NCI-H510A (cell line): ENCODE measurements around the gene RUNX2.
"Not testable (repeated sequence)": the region's sequence is repeated elsewhere in the genome, so short reads cannot be mapped to it uniquely, and the experiment has no call there.

Experiments used
- DNase-seq: peaks from one replicate; lab custom pipeline; 2025; lab: John Stamatoyannopoulos, UW

The RUNX2 gene

DNA sequence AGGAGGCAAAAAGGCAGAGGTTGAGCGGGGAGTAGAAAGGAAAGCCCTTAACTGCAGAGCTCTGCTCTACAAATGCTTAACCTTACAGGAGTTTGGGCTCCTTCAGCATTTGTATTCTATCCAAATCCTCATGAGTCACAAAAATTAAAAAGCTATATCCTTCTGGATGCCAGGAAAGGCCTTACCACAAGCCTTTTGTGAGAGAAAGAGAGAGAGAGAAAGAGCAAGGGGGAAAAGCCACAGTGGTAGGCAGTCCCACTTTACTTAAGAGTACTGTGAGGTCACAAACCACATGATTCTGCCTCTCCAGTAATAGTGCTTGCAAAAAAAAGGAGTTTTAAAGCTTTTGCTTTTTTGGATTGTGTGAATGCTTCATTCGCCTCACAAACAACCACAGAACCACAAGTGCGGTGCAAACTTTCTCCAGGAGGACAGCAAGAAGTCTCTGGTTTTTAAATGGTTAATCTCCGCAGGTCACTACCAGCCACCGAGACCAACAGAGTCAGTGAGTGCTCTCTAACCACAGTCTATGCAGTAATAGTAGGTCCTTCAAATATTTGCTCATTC is at the start of gene RUNX2:
RUNX2 (plus strand) TSS at position 375 of the 567 bp plus-strand sequence. CDS start 397 bp downstream, outside the sequence.
- DNase-seq, result no peak

DNA sequence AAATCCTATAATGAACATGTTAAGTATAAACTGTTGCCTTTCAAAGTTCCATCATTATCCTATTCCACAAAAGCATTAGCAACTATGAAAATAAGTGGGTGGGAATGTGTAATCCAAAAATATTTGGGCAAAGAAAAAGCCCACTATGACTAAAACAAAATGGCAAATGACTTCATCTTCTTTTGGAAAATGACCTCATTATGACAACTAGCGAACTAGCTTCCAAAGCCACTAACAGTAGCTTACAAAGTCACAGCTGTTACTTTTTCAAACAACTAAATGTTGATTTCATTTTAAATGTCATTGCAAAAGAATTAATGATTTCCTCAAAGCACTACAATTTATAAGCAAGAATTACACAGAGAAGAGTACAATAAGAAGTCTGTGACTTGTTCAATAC is 49.8 kb upstream of the RUNX2 start:
- no peak for DNase-seq

DNA sequence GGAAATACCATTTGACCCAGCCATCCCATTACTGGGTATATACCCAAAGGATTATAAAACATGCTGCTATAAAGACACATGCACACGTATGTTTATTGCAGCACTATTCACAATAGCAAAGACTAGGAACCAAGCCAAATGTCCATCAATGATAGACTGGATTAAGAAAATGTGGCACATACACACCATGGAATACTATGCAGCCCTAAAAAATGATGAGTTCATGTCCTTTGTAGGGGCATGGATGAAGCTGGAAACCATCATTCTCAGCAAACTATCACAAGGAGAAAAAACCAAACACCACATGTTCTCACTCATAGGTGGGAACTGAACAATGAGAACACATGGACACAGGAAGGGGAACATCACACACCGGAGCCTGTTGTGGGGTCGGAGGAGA is 41.4 kb upstream of the RUNX2 start:
- not testable (repeated sequence) for DNase-seq

DNA sequence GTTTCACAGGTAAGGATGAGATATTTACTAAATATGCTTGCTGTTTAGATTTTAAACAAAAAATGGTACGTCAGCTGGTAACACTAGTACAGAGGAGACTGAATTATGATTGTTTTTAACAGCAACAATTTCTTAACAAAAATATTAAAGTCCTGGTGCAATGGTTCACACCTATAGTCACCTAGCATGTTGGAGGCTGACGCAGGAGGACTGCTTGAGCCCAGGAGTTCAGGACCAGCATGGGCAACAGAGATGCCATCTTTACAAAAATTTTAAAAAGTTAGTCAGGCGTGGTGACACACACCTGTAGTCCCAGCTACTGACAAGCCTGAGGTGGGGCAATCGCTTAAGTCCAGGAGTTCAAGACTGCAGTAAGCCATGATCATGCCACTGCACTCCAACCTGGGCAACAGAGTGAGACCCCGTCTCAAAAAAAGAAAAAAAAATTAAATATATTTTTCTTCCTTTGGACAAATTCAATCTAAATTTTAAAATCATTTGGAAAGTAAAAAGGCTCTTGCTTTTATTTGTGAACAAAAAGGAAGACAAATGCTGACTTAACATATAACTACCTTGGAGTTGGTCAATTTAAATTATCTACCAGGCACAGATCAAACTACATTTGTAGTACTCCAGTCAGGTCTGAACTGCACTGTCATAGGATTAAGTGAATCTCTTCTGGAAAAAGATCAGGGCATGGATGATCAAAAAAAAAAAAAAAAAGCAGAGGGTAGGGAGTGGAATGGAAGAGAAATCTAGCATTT is 38.2 kb upstream of the RUNX2 start:
- no peak for DNase-seq

DNA sequence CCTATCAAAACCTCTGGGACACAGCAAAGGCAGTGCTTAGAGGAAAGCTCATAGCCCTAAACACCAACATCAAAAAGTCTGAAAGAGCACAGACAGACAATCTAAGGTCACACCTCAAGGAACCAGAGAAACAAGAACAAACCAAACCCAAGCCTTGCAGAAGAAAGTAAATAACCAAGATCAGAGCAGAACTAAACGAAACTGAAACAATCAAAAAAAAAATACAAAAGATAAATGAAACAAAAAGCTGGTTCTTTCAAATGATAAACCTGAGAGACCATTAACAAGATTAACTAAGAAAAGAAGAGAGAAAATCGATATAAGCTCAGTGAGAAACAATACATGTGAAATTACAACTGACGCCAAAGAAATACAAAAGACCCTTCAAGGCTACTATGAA is 34.8 kb upstream of the RUNX2 start:
- no peak for DNase-seq

DNA sequence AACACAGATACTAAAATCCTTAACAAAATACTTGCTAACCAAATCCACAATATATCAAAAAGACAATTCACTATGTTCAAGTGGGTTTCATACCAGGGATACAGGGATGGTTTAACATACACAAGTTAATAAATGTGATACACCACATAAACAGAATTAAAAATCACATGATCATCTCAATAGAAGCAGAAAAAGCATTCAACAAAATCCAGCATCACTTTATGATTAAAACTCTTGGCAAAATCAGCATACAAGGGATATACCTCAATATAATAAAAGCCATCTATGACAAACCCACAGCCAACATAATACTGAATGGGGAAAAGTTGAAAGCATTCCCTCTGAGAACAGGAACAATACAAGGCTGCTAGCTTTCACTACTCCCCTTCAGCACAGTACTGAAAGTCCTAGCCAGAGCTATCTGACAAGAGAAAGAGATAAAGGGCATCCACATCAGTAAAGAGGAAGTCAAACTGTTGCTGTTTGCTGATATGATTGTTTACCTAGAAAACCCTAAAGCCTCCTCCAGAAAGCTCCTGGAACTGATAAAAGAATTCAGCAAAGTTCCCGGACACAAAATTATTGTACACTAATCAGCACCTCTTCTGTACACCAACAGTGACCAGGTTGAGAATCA is 33.9 kb upstream of the RUNX2 start:
- DNase-seq, result not testable (repeated sequence)

DNA sequence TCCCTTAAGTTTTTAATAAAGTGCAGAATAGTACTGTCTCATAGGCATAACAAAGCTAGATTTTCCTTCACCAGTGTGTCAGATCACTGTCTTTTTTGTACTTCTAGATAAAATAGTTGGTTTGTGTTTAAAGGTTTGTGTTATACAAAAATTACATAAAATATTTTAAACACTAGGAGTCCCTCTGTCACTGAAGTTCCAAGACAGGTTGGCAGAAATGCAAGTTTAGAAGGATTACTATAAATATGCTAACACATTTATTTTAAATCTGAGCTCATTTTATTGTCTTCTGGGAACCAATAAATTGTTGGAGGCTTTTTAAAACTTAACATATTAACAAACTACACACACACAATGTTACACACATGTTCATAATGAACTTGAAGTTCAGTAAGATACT is 30.8 kb upstream of the RUNX2 start:
- DNase-seq, result no peak

DNA sequence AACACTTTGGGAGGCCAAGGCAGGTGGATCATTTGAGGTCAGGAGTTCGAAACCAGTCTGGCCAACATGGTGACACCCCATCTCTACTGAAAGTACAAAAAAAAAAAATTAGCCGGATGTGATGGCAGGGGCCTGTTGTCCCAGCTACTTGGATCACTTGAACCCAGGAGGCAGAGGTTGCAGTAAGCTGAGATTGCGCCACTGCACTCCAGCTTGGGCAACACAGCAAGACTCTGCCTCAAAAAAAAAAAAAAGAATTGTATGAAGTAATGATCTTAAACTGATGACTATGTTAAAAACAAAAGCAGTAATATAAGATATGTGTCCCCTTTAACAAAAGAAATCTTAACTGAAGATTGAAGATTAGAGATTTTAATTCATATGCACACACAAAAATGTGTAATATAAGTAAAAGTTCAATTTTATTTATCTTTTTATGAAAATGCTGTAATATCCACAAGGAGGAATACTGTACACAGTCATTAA is 29.0 kb upstream of the RUNX2 start:
- no peak for DNase-seq

DNA sequence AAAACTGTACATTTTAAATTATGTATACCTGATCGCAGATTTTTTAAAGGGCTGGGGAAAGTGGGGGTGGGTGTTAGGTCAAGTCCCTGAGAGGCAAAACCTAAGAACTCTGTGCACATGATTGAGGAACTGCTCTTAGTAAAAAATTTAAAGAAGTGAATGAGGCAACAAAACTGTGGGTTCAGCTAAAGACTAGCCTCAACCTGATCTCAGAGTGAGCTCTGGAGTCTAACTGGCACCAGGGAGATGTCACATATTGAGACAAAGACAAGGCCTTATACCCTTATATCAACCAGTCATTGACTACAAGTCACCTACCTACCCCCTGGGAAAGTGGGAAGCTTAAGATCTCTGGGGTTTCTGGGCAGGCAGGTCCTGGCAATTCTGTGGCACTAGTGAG is 27.4 kb upstream of the RUNX2 start:
- no peak for DNase-seq

DNA sequence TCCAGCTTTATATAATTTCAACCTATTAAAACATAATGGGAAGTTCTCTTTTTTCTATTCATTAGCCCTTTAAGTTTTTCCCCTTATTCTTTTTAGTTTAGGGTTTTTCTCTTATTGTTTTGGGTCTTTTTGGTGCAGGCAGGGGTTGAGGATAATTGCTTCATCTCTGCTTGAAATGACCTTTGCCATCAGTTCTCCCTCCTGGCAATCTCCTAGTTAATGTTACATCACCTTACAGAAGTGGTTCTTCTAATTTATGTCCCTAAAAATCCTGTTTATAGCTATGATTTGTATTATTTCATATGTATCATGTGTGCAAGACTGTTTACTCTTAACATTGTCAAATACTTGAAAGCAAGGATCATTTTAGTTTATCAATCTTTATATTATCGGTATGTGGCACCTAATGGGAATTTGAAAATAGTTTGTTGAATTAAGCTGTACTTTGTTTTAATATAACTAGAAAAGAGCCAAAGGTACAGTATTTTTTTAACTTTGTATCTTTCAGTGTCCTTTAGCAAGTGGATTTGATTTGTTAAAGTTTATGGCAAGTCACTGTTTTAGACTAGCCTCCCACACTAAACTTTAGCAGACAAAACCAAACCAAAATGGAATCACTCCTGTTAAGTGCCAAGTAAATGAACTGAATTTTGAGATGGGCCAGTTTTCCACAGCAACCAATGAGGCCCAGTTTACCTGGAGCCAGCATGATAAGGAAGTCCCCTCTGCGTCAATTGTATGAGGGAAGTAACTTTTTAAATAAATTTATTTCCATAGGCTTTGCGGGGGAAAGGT is 26.6 kb upstream of the RUNX2 start:
- DNase-seq, result no peak

DNA sequence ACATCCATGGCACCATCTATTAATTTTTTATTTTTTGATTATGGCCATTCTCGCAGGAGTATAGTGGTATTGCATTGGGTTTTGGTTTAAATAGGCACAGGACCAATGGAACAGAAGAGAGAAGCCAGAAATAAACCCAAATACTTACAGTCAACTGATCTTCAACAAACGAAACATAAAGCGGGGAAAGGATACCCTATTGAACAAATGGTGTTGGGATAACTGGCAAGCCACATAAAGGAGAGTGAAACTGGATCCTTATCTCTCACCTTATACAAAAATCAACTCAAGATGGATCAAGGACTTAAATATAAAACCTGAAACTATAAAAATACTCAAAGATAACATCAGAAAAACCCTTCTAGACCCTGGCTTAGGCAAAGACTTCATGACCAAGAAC is 25.3 kb upstream of the RUNX2 start:
- DNase-seq, result no peak

DNA sequence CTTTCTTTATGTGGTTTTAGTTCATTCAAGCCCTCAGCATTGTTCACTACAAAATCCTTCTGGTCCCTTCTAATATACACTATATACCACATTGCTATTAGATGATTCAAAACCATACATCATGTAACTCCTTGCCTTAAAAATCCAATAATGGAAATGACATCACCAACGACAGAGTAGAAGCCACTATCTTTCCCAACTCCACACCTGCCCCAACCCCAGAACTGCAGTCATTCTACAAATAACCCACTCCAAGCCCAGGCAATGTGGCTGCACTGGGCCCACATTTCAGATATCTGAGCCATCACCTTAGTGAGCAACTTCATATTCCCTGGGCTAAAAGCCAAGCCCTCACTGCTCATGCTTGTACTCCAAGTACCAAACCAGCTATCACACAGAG is 22.6 kb upstream of the RUNX2 start:
- no peak for DNase-seq

DNA sequence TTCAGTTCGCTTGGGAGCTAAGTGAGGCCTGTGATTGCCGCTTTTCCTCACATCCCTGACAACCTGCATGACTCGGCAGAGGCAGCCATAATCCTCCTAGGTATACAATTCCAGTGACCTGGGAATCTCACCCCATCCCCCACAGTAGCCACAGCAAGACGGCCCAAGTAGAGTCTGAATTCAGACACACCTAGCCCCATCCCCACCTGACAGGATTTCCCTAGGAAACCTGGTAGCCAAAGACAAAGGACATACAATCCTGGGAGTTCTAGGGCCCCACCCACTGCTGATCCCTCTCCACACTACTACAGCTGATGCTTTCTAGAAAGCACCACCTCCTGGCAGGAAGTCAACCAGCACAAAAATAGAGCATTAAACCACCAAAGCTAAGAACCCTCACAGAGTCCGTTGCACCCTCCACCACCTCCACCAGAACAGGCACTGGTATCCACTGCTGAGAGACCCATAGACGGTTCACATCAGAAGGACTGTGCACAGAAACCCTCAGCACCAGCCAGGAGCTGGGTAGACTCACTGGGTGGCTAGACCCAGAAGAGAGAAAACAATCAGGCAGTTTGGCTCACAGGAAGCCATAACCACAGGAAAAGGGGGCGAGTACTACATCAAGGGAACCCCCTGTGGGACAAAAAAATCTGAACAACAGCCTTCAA is 17.9 kb upstream of the RUNX2 start:
- DNase-seq, result no peak

DNA sequence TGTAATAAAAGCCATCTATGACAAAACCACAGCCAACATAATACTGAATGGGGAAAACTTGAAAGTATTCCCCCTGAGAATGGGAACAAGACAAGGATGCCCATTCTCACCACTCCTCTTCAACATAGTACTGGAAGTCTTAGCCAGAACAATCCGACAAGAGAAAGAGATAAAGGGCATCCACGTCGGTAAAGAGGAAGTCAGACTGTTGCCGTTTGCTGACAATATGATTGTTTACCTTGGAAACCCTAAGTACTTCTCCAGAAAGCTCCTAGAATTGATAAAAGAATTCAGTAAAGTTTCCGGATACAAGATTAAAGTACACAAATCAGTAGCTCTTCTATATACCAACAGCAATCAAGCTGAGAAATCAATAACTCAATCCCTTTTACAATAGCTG is 14.0 kb upstream of the RUNX2 start:
- no peak for DNase-seq

DNA sequence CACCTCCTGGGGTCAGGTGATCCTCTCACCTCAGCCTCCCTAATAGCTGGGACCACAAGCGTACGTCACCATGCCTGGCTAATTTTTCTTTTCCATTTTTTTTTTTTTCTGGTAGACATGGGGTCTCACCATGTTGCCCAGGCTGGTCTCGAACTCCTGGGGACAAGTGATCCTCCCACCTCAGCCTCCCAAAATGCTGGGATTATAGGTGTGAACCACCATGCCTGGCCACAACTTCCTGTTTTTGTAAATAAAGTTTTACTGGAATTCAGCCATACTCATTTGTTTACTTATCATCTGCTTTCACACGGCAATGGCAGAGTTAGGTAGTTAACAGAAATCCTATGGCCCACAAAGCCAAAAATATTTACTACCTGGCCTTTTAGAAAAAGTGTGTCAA is 7.8 kb upstream of the RUNX2 start:
- no peak for DNase-seq

DNA sequence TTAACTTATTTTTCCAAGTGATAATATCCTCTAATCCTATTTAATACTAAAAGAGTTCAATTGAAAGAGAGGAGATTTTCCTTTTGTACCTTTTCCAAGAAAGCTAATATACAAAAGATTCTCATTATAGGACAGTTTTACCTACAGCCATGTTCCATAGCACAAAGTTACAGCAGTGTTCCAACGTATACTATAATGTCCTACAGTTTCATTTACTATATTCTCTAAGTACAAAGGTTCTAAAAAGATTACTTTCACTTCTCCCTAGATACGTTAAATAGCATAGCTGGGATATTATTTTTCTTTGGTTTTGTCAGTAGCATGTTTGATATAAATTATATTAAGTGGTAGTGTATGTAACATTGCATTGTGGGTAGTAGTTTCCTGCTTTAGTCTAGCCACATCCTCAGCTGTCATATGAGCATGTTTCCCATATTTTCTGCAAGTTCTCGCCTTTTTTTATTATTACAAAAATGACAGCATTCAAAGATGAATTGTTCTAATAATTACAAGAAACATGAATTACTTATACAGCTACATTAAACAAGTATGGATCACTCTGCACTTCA is 4.4 kb upstream of the RUNX2 start:
- DNase-seq, result no peak

DNA sequence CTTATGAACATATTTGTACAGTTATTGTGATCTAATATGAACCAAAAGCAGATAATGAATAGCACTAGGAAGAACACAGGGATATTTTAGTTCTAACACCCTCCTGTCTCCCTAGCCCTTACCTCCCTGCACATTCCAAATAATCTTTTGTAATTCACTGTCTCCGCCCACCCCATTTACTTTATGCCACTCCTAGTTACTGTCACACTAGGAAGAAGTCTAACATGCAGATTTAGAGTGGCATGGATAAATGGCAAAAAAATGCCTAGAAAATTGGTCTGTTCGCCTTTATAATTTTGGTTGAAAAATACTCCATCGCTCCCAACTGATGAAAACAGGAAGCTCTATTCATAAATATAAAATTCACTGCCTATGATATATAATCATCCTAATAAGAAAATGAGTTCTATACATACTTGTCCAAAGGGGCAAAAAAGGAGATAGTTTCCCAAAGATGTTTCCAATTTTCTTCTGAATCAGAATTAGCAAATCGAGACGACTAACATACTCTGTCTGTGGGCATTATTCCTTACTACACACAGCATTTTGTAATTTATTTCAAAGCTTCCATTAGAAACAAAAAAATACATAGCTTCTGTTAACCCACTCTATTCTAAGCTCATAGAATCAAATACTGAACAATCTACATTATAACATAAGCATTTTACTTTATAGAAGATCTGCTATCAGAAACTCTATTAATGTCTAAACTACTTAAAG is 1.3 kb upstream of the RUNX2 start:
- DNase-seq, result no peak

DNA sequence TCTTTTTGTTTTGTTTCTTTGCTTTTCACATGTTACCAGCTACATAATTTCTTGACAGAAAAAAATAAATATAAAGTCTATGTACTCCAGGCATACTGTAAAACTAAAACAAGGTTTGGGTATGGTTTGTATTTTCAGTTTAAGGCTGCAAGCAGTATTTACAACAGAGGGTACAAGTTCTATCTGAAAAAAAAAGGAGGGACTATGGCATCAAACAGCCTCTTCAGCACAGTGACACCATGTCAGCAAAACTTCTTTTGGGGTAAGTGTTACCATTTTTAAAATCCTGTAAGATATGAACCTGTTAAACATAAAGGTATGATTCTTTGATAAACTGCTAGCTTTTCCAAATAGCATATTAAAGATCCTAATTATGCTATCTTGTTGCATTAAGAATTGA is 393 bp downstream of the RUNX2 start:
- DNase-seq, result no peak

DNA sequence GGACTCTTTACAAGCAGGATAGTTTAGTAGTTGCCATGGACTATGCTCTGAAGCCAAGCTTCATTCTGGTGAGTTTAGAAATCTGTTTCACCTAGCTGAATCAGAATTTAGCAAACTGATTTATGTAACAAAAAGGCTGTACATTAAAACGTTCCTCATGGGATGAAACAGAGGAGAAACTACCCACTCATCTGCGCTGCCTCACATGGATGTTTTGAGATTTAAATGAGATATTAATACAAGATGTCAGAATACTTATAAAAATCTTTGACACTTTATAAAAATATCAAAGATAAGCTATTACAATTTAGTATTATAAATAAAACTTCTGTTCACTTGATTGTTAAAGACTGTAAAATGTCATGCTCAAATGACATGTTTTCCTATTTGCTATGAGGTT is 16.8 kb downstream of the RUNX2 start:
- no peak for DNase-seq

DNA sequence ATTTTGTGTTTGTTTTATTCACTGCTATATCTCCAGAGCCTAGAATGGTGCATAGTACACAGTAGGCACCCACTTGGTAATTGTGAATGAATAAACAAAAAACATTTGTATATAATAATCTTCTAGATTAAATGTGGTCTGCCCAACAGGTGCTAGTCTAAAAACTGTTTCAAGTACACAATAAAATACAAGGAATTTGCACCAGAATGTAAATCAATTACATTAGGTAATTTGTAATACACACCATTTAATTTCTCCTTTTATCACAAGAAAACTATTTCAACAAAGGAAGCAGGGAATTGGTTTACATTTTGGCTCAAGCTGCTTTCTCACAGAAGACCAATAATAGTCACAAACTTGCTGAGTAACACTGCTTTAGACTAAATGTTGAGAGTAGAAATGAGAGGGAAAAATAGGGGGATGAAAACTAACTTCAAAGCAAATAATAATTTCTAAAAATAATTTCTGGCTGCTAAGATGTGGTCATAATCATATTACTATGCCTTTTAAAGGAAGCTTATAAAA is 22.1 kb downstream of the RUNX2 start:
- DNase-seq, result no peak

DNA sequence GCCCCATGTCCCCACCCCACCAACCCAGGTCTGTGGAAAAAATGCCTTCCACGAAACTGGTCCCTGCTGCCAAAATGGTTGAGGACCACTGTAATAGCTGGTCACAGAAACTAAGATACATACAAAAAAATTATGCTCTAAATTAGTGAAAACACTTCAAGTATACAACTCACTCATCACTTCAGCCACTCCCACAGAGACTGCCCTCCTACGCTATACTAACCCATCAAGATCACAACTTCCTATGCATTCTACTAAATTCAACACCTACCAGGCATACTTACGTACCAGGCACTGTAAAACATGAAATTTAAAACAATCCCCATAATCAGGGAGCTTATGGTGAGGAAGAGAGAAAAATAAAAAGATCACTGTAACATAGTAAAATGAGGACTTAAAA is 22.9 kb downstream of the RUNX2 start:
- DNase-seq, result no peak
